Measurements from ENCODE around the gene TARS1. TPM values are rescaled to one million over a fixed set of nuclear protein-coding genes. Genes with fewer than 3 reads are reported as not detected.

The TARS1 gene
- total RNA-seq, 1 donor from 2014 or later = 306 TPM

DNA sequence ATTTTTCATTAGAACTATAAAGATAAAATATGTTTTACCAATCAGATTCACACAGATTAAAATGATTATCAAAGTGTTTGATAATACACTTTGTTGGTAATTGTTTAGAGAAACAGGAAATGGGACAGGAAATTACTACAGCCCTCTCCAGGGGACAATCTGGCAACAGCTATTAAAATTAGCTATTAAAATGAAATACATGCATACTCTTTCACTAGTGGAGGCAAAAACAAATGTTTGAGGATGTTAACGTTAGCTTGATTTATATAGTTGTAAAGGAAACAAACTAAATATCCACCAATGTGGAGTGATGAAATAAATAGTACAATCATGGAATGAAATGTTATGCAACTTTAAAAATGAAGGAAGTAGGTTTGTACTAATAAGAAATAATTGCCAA is 53.7 kb downstream of the TARS1 start:
- Mint-ChIP-seq H3K4me3 (ENCODE audit: unreplicated experiment) (no peak overlapping the region), H3K27me3 (ENCODE audit: low read depth, unreplicated experiment) (no peaks in the 10 kb centered on the region), H3K36me3 (ENCODE audit: low read depth, unreplicated experiment) (no peaks in the 10 kb centered on the region), H3K9me3 (ENCODE audit: unreplicated experiment) (no peaks in the 10 kb centered on the region), H3K4me1 (ENCODE audit: low read depth, unreplicated experiment) (no peaks in the 10 kb centered on the region), H3K27ac (ENCODE audit: unreplicated experiment) (no peak overlapping the region)
- no peak overlapping the region for H3K27ac ChIP-seq (ENCODE audit: low read depth, low read length)
- no peaks in the 10 kb centered on the region for H3K27me3 ChIP-seq (ENCODE audit: insufficient read depth, low read length)
- no peaks in the 10 kb centered on the region for H3K79me2 ChIP-seq (ENCODE audit: insufficient read depth, low read length)
- FAIRE-seq = no peak
- no peak overlapping the region for H2AFZ ChIP-seq (ENCODE audit: low read depth, low read length)
- no peak for DNase-seq (ENCODE audit: low read depth)
- no peaks in the 10 kb centered on the region for H3K9me3 ChIP-seq (ENCODE audit: insufficient read depth, low read depth, low read length)
- H3K4me1 ChIP-seq (ENCODE audit: insufficient read depth, low read length) = no peaks in the 10 kb centered on the region
- no peak overlapping the region for H3K4me3 ChIP-seq (ENCODE audit: insufficient read depth, low read depth, low read length)
- H3K36me3 ChIP-seq (ENCODE audit: insufficient read depth, low read length) = no peaks in the 10 kb centered on the region
- H3K9ac ChIP-seq (ENCODE audit: low read length) = no peak overlapping the region
- no peak for TF ChIP-seq EZH2 (IDR thresholded peaks at IDR 0.05; ENCODE audit: insufficient read depth, low read length)
- TF ChIP-seq, protein P1, sequence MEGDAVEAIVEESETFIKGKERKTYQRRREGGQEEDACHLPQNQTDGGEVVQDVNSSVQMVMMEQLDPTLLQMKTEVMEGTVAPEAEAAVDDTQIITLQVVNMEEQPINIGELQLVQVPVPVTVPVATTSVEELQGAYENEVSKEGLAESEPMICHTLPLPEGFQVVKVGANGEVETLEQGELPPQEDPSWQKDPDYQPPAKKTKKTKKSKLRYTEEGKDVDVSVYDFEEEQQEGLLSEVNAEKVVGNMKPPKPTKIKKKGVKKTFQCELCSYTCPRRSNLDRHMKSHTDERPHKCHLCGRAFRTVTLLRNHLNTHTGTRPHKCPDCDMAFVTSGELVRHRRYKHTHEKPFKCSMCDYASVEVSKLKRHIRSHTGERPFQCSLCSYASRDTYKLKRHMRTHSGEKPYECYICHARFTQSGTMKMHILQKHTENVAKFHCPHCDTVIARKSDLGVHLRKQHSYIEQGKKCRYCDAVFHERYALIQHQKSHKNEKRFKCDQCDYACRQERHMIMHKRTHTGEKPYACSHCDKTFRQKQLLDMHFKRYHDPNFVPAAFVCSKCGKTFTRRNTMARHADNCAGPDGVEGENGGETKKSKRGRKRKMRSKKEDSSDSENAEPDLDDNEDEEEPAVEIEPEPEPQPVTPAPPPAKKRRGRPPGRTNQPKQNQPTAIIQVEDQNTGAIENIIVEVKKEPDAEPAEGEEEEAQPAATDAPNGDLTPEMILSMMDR (IDR thresholded peaks at IDR 0.05; ENCODE audit: insufficient read depth, low read depth, low read length) = no peak
- H3K4me2 ChIP-seq (ENCODE audit: low read length) = no peak overlapping the region
- H4K20me1 ChIP-seq (ENCODE audit: insufficient read depth, low read length) = no peaks in the 10 kb centered on the region

DNA sequence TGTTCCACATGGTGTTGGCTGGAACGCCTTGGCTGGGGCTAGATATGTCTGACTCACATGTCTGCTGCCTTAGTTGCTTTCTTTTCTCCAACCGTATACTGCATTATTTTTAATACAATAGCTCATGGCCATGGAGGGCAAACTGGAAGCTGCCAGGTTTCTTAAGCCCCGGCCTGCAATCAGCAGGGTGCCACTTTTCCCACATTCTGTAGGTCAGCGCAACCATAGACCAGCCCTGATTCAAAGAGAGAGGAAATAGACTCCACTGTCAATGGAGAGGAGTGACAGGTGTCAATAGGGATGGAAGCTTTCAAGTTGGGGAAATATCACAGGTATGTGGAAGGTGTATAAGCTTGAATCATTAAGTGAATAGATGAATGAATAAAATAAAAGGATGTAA is 60.5 kb downstream of the TARS1 start:
- no peak for TF ChIP-seq EZH2 (IDR thresholded peaks at IDR 0.05; ENCODE audit: insufficient read depth, low read length)
- TF ChIP-seq, protein P1 (IDR thresholded peaks at IDR 0.05; ENCODE audit: insufficient read depth, low read depth, low read length) = no peak
- no peaks in the 10 kb centered on the region for H3K9me3 ChIP-seq (ENCODE audit: insufficient read depth, low read depth, low read length)
- H4K20me1 ChIP-seq (ENCODE audit: insufficient read depth, low read length) = no peaks in the 10 kb centered on the region
- Mint-ChIP-seq H3K36me3 (ENCODE audit: low read depth, unreplicated experiment) (no peaks in the 10 kb centered on the region), H3K27me3 (ENCODE audit: low read depth, unreplicated experiment) (no peaks in the 10 kb centered on the region), H3K4me3 (ENCODE audit: unreplicated experiment) (no peak overlapping the region), H3K4me1 (ENCODE audit: low read depth, unreplicated experiment) (no peaks in the 10 kb centered on the region), H3K9me3 (ENCODE audit: unreplicated experiment) (no peaks in the 10 kb centered on the region), H3K27ac (ENCODE audit: unreplicated experiment) (no peak overlapping the region)
- no peak overlapping the region for H2AFZ ChIP-seq (ENCODE audit: low read depth, low read length)
- no peak overlapping the region for H3K9ac ChIP-seq (ENCODE audit: low read length)
- H3K4me2 ChIP-seq (ENCODE audit: low read length) = no peak overlapping the region
- no peak overlapping the region for H3K4me3 ChIP-seq (ENCODE audit: insufficient read depth, low read depth, low read length)
- H3K79me2 ChIP-seq (ENCODE audit: insufficient read depth, low read length) = no peaks in the 10 kb centered on the region
- no peaks in the 10 kb centered on the region for H3K27me3 ChIP-seq (ENCODE audit: insufficient read depth, low read length)
- DNase-seq (ENCODE audit: low read depth) = no peak
- H3K36me3 ChIP-seq (ENCODE audit: insufficient read depth, low read length) = no peaks in the 10 kb centered on the region
- no peak for FAIRE-seq
- H3K4me1 ChIP-seq (ENCODE audit: insufficient read depth, low read length) = no peaks in the 10 kb centered on the region
- no peak overlapping the region for H3K27ac ChIP-seq (ENCODE audit: low read depth, low read length)

DNA sequence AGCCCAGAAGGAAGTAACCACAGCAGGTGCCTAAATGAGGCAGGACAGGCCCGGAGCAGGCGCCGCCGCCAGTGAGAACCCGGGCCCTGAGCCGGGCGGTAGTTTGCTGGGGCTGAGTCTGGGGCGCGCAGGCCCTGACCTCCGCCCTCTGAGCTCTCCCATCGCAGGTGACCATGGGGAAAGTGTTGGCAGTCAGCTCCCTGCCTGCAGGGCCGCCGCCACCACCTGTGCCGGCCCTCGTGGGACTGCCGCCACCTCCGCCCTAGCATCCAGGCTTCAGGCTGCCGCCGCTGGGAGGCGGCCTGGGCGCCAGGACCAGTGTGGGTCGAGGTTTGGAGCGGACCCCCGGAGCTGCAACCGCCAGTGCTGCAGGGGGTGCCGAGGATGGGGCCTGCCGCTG is 61.1 kb downstream of the TARS1 start:
- H3K27me3 ChIP-seq (ENCODE audit: insufficient read depth, low read length) = no peaks in the 10 kb centered on the region
- H3K4me3 ChIP-seq (ENCODE audit: insufficient read depth, low read depth, low read length) = no peak overlapping the region
- H2AFZ ChIP-seq (ENCODE audit: low read depth, low read length) = no peak overlapping the region
- Mint-ChIP-seq H3K36me3 (ENCODE audit: low read depth, unreplicated experiment) (no peaks in the 10 kb centered on the region), H3K4me1 (ENCODE audit: low read depth, unreplicated experiment) (no peaks in the 10 kb centered on the region), H3K4me3 (ENCODE audit: unreplicated experiment) (no peak overlapping the region), H3K27ac (ENCODE audit: unreplicated experiment) (no peak overlapping the region), H3K9me3 (ENCODE audit: unreplicated experiment) (peaks cover 1% of the 10 kb centered on the region), H3K27me3 (ENCODE audit: low read depth, unreplicated experiment) (no peaks in the 10 kb centered on the region)
- H3K36me3 ChIP-seq (ENCODE audit: insufficient read depth, low read length) = no peaks in the 10 kb centered on the region
- FAIRE-seq (no peak), DNase-seq (ENCODE audit: low read depth) (no peak)
- H3K79me2 ChIP-seq (ENCODE audit: insufficient read depth, low read length) = no peaks in the 10 kb centered on the region
- H3K9me3 ChIP-seq (ENCODE audit: insufficient read depth, low read depth, low read length) = no peaks in the 10 kb centered on the region
- H3K4me1 ChIP-seq (ENCODE audit: insufficient read depth, low read length) = no peaks in the 10 kb centered on the region
- H4K20me1 ChIP-seq (ENCODE audit: insufficient read depth, low read length) = no peaks in the 10 kb centered on the region
- no peak for TF ChIP-seq EZH2 (IDR thresholded peaks at IDR 0.05; ENCODE audit: insufficient read depth, low read length)
- TF ChIP-seq, protein P1 (IDR thresholded peaks at IDR 0.05; ENCODE audit: insufficient read depth, low read depth, low read length) = no peak
- no peak overlapping the region for H3K9ac ChIP-seq (ENCODE audit: low read length)
- no peak overlapping the region for H3K4me2 ChIP-seq (ENCODE audit: low read length)
- no peak overlapping the region for H3K27ac ChIP-seq (ENCODE audit: low read depth, low read length)
